Measurements from ENCODE around the gene NTF3.

The NTF3 gene

GRCh38 chr12:5506295-5506694 lies 74.4 kb downstream of the NTF3 start:
- DNase-seq (ENCODE audit: low read depth), result no peak
- no peak overlapping the region for H3K4me3 ChIP-seq (ENCODE audit: low read depth, low read length)
- no peak for TF ChIP-seq POLR2A (IDR thresholded peaks at IDR 0.05; ENCODE audit: extremely low read depth, insufficient read length)
- TF ChIP-seq CTCF (IDR thresholded peaks at IDR 0.05; ENCODE audit: low read depth, low read length), result no peak
- no peak for TF ChIP-seq MYC (IDR thresholded peaks at IDR 0.05; ENCODE audit: low read depth, low read length)
- no peak for TF ChIP-seq MAX (IDR thresholded peaks at IDR 0.05; ENCODE audit: low read depth, low read length)

- no peak for TF ChIP-seq POLR2A (IDR thresholded peaks at IDR 0.05; ENCODE audit: extremely low read depth, insufficient read length)
- no peak for TF ChIP-seq CTCF (IDR thresholded peaks at IDR 0.05; ENCODE audit: low read depth, low read length)
- no peak for TF ChIP-seq MAX (IDR thresholded peaks at IDR 0.05; ENCODE audit: low read depth, low read length)
- no peak for TF ChIP-seq MYC (IDR thresholded peaks at IDR 0.05; ENCODE audit: low read depth, low read length)
- no peak for DNase-seq (ENCODE audit: low read depth)
- H3K4me3 ChIP-seq (ENCODE audit: low read depth, low read length), result no peak overlapping the region
Observed at GRCh38 chr12:5506821-5507231, 74.9 kb downstream of the NTF3 start.

- no peak overlapping the region for H3K4me3 ChIP-seq (ENCODE audit: low read depth, low read length)
- no peak for DNase-seq (ENCODE audit: low read depth)
- TF ChIP-seq MAX (IDR thresholded peaks at IDR 0.05; ENCODE audit: low read depth, low read length) (no peak), CTCF (IDR thresholded peaks at IDR 0.05; ENCODE audit: low read depth, low read length) (no peak)
Observed at GRCh38 chr12:5507401-5507935, 75.6 kb downstream of the NTF3 start.

- H3K4me3 ChIP-seq (ENCODE audit: low read depth, low read length), result no peak overlapping the region
Observed at GRCh38 chr12:5507944-5508343, 76.0 kb downstream of the NTF3 start.

GRCh38 chr12:5509102-5509501 lies 77.2 kb downstream of the NTF3 start:
- H3K4me3 ChIP-seq (ENCODE audit: low read depth, low read length), result no peak overlapping the region
- no peak for TF ChIP-seq MYC (IDR thresholded peaks at IDR 0.05; ENCODE audit: low read depth, low read length)
- TF ChIP-seq CTCF (IDR thresholded peaks at IDR 0.05; ENCODE audit: low read depth, low read length), result no peak
- TF ChIP-seq POLR2A (IDR thresholded peaks at IDR 0.05; ENCODE audit: extremely low read depth, insufficient read length), result no peak
- TF ChIP-seq MAX (IDR thresholded peaks at IDR 0.05; ENCODE audit: low read depth, low read length), result no peak
- no peak for DNase-seq (ENCODE audit: low read depth)

More at GRCh38 chr12:5507944-5508343, 76.0 kb downstream of the NTF3 start:
- DNase-seq (ENCODE audit: low read depth), result no peak
- TF ChIP-seq MAX (IDR thresholded peaks at IDR 0.05; ENCODE audit: low read depth, low read length) (no peak), CTCF (IDR thresholded peaks at IDR 0.05; ENCODE audit: low read depth, low read length) (no peak), POLR2A (IDR thresholded peaks at IDR 0.05; ENCODE audit: extremely low read depth, insufficient read length) (no peak), MYC (IDR thresholded peaks at IDR 0.05; ENCODE audit: low read depth, low read length) (no peak)

GRCh38 chr12:5509557-5509956 lies 77.6 kb downstream of the NTF3 start:
- H3K4me3 ChIP-seq (ENCODE audit: low read depth, low read length), result no peak overlapping the region
- TF ChIP-seq CTCF (IDR thresholded peaks at IDR 0.05; ENCODE audit: low read depth, low read length), result no peak
- TF ChIP-seq MYC (IDR thresholded peaks at IDR 0.05; ENCODE audit: low read depth, low read length), result no peak
- TF ChIP-seq MAX (IDR thresholded peaks at IDR 0.05; ENCODE audit: low read depth, low read length), result no peak
- no peak for TF ChIP-seq POLR2A (IDR thresholded peaks at IDR 0.05; ENCODE audit: extremely low read depth, insufficient read length)
- DNase-seq (ENCODE audit: low read depth), result no peak

Data from NB4 (cell line).